SK-N-MC (cell line): Measurements from ENCODE around the gene SELENOS.

Experiments
- DNase-seq: peaks from one replicate; pipeline ENCODE4 v3.0.0-alpha.2; 2011; ENCODE audit warnings: low read depth, low spot score
- H3K27ac ChIP-seq: fragments of 200-600 bp; sonication (generic); 2 replicates; pipeline ENCODE4 v1.5.1; 2016; ENCODE audit warnings: mixed run types
- H3K36me3 ChIP-seq: fragments of 200-600 bp; sonication (generic); 2 replicates; pipeline ENCODE4 v1.6.1; 2017; ENCODE audit warnings: antibody characterized with exemption, low read length, mixed read lengths; ENCODE audit not compliant: insufficient read depth
- H3K4me3 ChIP-seq: fragments of 200-600 bp; sonication (generic); 2 replicates; pipeline ENCODE4 v1.5.1; 2016
- H3K9ac ChIP-seq: fragments of 200-600 bp; sonication (generic); 2 replicates; pipeline ENCODE4 v1.8.0; 2017; ENCODE audit warnings: mixed run types, mixed read lengths; ENCODE audit not compliant: insufficient read length
- H3K9me3 ChIP-seq: fragments of 200-600 bp; sonication (generic); 2 replicates; pipeline ENCODE4 v1.6.1; 2017; ENCODE audit warnings: low read depth, mild to moderate bottlenecking, antibody characterized with exemption, low read length, moderate library complexity, mixed read lengths
- EZH2 ChIP-seq: fragments of 200-600 bp; sonication (generic); IDR thresholded peaks from one replicate; pipeline ENCODE4 v1.6.1; 2017; ENCODE audit warnings: antibody characterized with exemption
- FOXP2 ChIP-seq: optimal IDR thresholded peaks from 2 replicates; pipeline ENCODE3; 2011; ENCODE audit warnings: mild to moderate bottlenecking, moderate library complexity; ENCODE audit not compliant: insufficient read depth; ENCODE audit errors: extremely low read length, control extremely low read depth
- POLR2AphosphoS5 ChIP-seq: IDR thresholded peaks from 2 replicates; pipeline ENCODE4 v1.6.1; 2012; ENCODE audit warnings: mild to moderate bottlenecking, low read depth, low read length, borderline replicate concordance

The SELENOS gene

GRCh38 chr15:101322016-101322695 is 44.9 kb upstream of the SELENOS start:
- H3K36me3 ChIP-seq = no peaks in the 10 kb centered on the region
- no peak overlapping the region for H3K4me3 ChIP-seq
- no peaks in the 10 kb centered on the region for H3K9me3 ChIP-seq
- no peak overlapping the region for H3K9ac ChIP-seq
- no peak overlapping the region for H3K27ac ChIP-seq
- no peak for DNase-seq
- TF ChIP-seq EZH2 (no peak), POLR2AphosphoS5 (no peak), FOXP2 (no peak)

GRCh38 chr15:101320501-101321052 is 43.3 kb upstream of the SELENOS start:
- Histone ChIP-seq H3K36me3 (no peaks in the 10 kb centered on the region), H3K4me3 (peak overlapping the region; percentile 56), H3K9ac (no peak overlapping the region), H3K27ac (peak overlapping the region; percentile 78; the same call in 1 of the 2 replicates), H3K9me3 (no peaks in the 10 kb centered on the region)
- TF ChIP-seq FOXP2 = peak; percentile 95
- TF ChIP-seq EZH2 = no peak
- TF ChIP-seq POLR2AphosphoS5 = peak; percentile 36; the same call in 1 of the 2 replicates
- DNase-seq = peak; percentile 79

- no peaks in the 10 kb centered on the region for H3K36me3 ChIP-seq
- H3K4me3 ChIP-seq = no peak overlapping the region
- H3K9me3 ChIP-seq = no peaks in the 10 kb centered on the region
- H3K9ac ChIP-seq = no peak overlapping the region
- no peak for DNase-seq
- TF ChIP-seq FOXP2 = no peak
- TF ChIP-seq EZH2 = no peak
- no peak for TF ChIP-seq POLR2AphosphoS5
- H3K27ac ChIP-seq = no peak overlapping the region
Measured at GRCh38 chr15:101318839-101319238, 41.6 kb upstream of the SELENOS start.

- H3K9me3 ChIP-seq = no peaks in the 10 kb centered on the region
- H3K4me3 ChIP-seq = no peak overlapping the region
- H3K9ac ChIP-seq = no peak overlapping the region
- H3K27ac ChIP-seq = no peak overlapping the region
- H3K36me3 ChIP-seq = no peaks in the 10 kb centered on the region
- no peak for DNase-seq
- TF ChIP-seq POLR2AphosphoS5 (no peak), FOXP2 (no peak), EZH2 (no peak)
Measured at GRCh38 chr15:101318147-101318819, 41.0 kb upstream of the SELENOS start.

- Histone ChIP-seq H3K9ac (no peak overlapping the region), H3K36me3 (no peaks in the 10 kb centered on the region)
Measured at GRCh38 chr15:101317336-101317872, 40.1 kb upstream of the SELENOS start.

GRCh38 chr15:101316529-101316928 is 39.2 kb upstream of the SELENOS start:
- Histone ChIP-seq H3K9ac (no peak overlapping the region), H3K27ac (no peak overlapping the region), H3K9me3 (no peaks in the 10 kb centered on the region), H3K36me3 (no peaks in the 10 kb centered on the region), H3K4me3 (no peak overlapping the region)
- TF ChIP-seq POLR2AphosphoS5 (no peak), FOXP2 (no peak), EZH2 (no peak)
- no peak for DNase-seq

More at GRCh38 chr15:101317336-101317872, 40.1 kb upstream of the SELENOS start:
- no peak for TF ChIP-seq POLR2AphosphoS5
- TF ChIP-seq EZH2 = no peak
- TF ChIP-seq FOXP2 = no peak
- Histone ChIP-seq H3K9me3 (no peaks in the 10 kb centered on the region), H3K27ac (no peak overlapping the region), H3K4me3 (no peak overlapping the region)
- no peak for DNase-seq

- Histone ChIP-seq H3K36me3 (no peaks in the 10 kb centered on the region), H3K9ac (no peak overlapping the region), H3K9me3 (no peaks in the 10 kb centered on the region), H3K4me3 (no peak overlapping the region), H3K27ac (no peak overlapping the region)
- TF ChIP-seq POLR2AphosphoS5 (no peak), FOXP2 (no peak), EZH2 (no peak)
- no peak for DNase-seq
Measured at GRCh38 chr15:101315736-101316135, 38.5 kb upstream of the SELENOS start.

- Histone ChIP-seq H3K9me3 (no peaks in the 10 kb centered on the region), H3K9ac (no peak overlapping the region), H3K4me3 (no peak overlapping the region), H3K27ac (no peak overlapping the region), H3K36me3 (no peaks in the 10 kb centered on the region)
- no peak for DNase-seq
- TF ChIP-seq POLR2AphosphoS5 (no peak), EZH2 (no peak), FOXP2 (no peak)
Measured at GRCh38 chr15:101314336-101315125, 37.2 kb upstream of the SELENOS start.
